Epithelial cell of proximal tubule (primary cell): Measurements from ENCODE around the gene ACAA1. TPM values are rescaled to one million over a fixed set of nuclear protein-coding genes. Genes with fewer than 3 reads are reported as not detected.

ENCODE experiments used
- DNase-seq: peaks from one replicate; pipeline ENCODE4 v3.0.0-alpha.2; 2011; ENCODE audit warnings: low read depth
- H3K4me3 ChIP-seq: 2 replicates; pipeline ENCODE4 v1.5.1; 2011; ENCODE audit warnings: low read depth, mild to moderate bottlenecking, low read length
- total RNA-seq: library from RNA; depleted of rRNA; stranded (reverse); fragments of >200 nt; gene quantifications from 2 replicates; pipeline ENCODE4 v1.2.3, GENCODE V29; 2015
- TF ChIP-seq, protein P1 (sequence below): conservative IDR thresholded peaks from 2 replicates; pipeline ENCODE4 v1.5.1; 2012; ENCODE audit warnings: low read depth, mild to moderate bottlenecking, low read length

Gene ACAA1
- total RNA-seq, 1 donor from 2014 or later: 37.8 TPM

DNA sequence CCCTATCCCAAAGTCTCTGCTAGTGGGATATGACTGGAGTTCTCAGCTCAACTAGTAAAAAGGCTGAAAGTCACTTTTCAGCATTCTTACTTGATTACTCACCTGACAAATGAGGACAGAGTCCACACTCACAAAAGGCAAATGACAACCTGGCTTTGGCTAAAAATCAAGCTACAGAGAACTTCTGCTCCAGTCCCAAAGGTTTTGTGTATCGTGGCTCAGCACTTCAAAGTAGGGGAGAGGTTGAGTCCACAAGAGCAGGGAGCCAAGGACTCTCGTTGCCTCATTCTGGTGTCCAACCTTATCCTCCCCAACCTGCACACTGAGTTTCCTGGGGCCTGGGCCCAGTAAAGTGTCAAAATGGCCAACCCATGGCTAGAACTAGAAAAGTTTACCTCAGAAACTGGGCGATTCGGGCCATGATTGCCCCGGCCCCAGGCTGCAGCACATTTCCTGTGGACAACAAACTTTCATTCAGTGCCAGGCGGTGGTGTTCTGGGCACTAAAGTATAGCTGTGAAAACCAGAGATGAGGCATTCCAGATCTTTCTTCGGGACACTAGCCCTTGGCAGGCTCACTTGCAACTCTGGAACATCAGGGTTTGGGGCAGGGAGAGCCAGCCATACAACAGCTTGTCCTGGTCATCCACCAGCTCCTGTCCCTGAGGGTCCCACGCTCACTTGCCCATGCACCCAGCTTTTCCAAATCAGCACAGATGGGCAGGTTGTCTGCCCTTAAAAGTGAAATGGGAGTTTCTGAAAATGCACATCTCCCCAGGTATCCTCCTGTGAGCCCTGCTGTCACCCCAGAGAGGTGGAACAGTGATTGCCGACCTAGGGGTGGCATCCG lies 3.1 kb downstream of the ACAA1 start:
- DNase-seq: peak; percentile 19
- TF ChIP-seq, protein P1, sequence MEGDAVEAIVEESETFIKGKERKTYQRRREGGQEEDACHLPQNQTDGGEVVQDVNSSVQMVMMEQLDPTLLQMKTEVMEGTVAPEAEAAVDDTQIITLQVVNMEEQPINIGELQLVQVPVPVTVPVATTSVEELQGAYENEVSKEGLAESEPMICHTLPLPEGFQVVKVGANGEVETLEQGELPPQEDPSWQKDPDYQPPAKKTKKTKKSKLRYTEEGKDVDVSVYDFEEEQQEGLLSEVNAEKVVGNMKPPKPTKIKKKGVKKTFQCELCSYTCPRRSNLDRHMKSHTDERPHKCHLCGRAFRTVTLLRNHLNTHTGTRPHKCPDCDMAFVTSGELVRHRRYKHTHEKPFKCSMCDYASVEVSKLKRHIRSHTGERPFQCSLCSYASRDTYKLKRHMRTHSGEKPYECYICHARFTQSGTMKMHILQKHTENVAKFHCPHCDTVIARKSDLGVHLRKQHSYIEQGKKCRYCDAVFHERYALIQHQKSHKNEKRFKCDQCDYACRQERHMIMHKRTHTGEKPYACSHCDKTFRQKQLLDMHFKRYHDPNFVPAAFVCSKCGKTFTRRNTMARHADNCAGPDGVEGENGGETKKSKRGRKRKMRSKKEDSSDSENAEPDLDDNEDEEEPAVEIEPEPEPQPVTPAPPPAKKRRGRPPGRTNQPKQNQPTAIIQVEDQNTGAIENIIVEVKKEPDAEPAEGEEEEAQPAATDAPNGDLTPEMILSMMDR: no peak
- no peak overlapping the region for H3K4me3 ChIP-seq

DNA sequence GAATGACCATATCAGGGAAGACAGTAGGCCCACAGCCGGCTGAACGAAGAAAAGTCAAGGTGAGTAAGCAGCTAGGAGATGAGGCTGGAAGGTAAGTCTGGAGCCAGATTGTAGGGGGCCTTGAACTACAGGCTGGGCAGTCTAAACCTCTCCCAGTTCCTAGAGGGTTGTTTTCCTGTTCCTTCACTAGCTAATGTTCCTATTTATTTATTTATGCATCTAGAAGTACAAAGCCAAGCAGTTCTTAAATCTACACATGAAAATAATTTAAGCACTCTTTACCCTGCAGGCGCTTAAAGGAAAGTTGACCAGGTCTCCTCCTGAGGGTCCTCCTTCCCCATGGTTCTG lies 3.7 kb downstream of the ACAA1 start:
- no peak for DNase-seq
- TF ChIP-seq, protein P1: no peak
- H3K4me3 ChIP-seq: no peak overlapping the region

- H3K4me3 ChIP-seq: no peak overlapping the region
- DNase-seq: no peak
- TF ChIP-seq, protein P1: peak; percentile 70
Observed at GRCh38 chr3:38131621-38132369, 5.1 kb downstream of the ACAA1 start.

GRCh38 chr3:38130631-38131065 lies 6.3 kb downstream of the ACAA1 start:
- TF ChIP-seq, protein P1: no peak
- no peak overlapping the region for H3K4me3 ChIP-seq
- DNase-seq: no peak

GRCh38 chr3:38129058-38129457 lies 7.9 kb downstream of the ACAA1 start:
- no peak overlapping the region for H3K4me3 ChIP-seq
- TF ChIP-seq, protein P1: no peak
- DNase-seq: no peak

DNA sequence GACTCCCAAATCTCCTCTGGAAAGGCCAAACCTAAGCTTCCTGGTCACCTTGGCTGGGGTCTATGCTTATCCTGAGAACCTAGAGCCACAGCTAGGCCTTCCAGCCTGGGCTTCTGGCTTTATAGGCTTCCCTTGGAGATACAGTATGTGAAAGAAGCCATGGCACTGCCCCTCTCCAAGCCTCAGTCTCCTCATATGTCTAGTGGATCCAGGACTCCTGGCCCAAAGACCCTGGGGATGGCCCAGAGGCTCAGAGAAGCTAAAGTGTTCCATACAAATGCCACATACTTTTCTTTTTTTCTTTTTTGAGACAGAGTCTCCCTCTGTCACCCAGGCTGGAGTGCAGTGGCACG lies 8.6 kb downstream of the ACAA1 start:
- DNase-seq: no peak
- H3K4me3 ChIP-seq: no peak overlapping the region
- TF ChIP-seq, protein P1: no peak
